GM12892 (cell line): ENCODE measurements around the gene KPNB1.
"Not testable (repeated sequence)": the region's sequence is repeated elsewhere in the genome, so short reads cannot be mapped to it uniquely, and the experiment has no call there.

ENCODE experiments used
- DNase-seq: peaks from one replicate; pipeline ENCODE4 v3.0.0; 2011; ENCODE audit not compliant: insufficient read length
- FAIRE-seq: peaks from 2 replicates; lab custom pipeline; 2011; peaks lifted over from hg19 to GRCh38; lab: Jason Lieb, UNC
- POLR2A ChIP-seq: IDR thresholded peaks from 2 replicates; pipeline ENCODE4 v1.6.1; 2011; ENCODE audit warnings: low read depth, low read length, control low read depth
- POLR2AphosphoS5 ChIP-seq: IDR thresholded peaks from 2 replicates; pipeline ENCODE4 v1.6.1; 2011; ENCODE audit warnings: low read depth, low read length, control low read depth
- TAF1 ChIP-seq: IDR thresholded peaks from 2 replicates; pipeline ENCODE4 v1.6.1; 2011; ENCODE audit warnings: low read depth, mild to moderate bottlenecking, control low read depth, low read length, borderline replicate concordance

KPNB1 gene

DNA sequence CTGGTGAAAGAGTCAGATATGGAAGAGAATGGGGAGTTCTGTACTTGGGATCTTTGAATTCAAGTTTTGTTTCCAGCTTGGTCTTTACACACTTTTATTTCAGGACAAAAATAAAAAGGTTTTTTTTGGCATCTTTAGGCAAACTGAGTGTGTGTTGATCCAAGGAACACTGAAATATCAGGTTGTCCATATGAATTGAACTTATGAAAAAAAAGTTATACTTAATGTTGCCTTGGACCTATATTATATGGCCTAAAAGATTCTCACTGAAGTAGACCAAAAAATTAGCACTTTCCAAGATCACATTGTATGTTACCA is 14.9 kb downstream of the KPNB1 start:
- no peak for TF ChIP-seq POLR2AphosphoS5
- TF ChIP-seq POLR2A, result no peak
- no peak for TF ChIP-seq TAF1
- DNase-seq (no peak), FAIRE-seq (no peak)

DNA sequence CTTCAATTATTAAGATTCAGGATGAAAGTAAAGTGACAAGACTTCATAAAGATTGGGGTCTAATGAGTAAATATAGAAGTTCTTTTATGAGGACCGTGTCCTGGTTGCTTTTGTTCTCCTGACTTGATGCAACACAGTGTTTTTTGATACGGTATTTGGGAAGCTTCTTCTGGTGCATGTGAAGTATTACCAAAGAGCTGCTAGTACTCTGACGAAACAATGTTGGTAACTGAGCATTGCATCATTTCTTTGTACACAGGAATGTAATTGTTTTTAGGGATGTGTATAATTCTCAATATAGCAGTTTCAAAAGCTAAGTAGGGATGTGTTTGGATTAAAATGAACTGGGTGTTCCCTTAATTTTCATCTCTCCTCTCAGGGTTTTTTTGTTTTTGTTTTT is 15.9 kb downstream of the KPNB1 start:
- DNase-seq, result no peak
- no peak for TF ChIP-seq TAF1
- no peak for TF ChIP-seq POLR2A
- TF ChIP-seq POLR2AphosphoS5, result no peak
- no peak for FAIRE-seq

DNA sequence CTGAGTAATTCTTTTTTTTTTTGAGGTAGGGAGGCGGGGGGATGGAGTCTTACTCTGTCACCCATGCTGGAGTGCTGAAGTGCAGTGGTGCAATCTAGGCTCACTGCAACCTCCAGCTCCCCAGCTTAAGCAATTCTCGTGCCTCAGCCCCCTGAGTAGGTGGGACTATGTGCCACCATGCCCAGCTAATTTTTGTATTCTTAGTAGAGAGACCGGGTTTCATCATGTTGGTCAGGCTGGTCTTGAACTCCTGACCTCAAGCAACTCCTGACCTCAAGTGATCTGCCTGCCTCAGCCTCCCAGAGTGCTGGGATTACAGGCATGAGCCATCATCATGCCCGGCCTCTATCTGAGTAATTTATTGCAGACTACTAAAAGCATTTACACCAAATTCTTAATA is 19.4 kb downstream of the KPNB1 start:
- FAIRE-seq, result no peak
- no peak for DNase-seq
- TF ChIP-seq TAF1, result no peak
- 0 out of 2 replicates have a peak, but pooled peaks have one; percentile 10 for TF ChIP-seq POLR2AphosphoS5
- 0 out of 2 replicates have a peak, but pooled peaks have one; percentile 17 for TF ChIP-seq POLR2A

DNA sequence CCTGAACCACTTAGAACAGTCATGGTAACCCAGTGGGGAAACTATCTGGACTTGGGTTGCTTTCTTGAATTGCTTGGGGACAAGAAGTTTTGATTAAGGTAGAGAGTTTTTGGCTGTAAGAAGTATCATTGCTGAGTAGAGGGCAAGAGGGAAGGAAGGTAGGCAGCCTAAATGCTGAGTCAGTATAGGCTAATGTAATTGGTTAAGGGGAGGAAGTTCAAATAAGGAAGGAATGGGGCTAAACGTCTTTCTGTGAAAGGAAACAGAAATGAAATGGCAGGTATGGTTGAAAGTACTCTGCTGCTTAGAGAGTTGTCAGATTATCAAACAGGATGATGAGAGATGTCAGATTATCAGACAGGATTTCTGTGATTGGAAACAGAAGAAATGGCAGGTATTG is 20.3 kb downstream of the KPNB1 start:
- no peak for DNase-seq
- TF ChIP-seq POLR2AphosphoS5 (no peak), TAF1 (no peak), POLR2A (no peak)
- FAIRE-seq, result no peak

DNA sequence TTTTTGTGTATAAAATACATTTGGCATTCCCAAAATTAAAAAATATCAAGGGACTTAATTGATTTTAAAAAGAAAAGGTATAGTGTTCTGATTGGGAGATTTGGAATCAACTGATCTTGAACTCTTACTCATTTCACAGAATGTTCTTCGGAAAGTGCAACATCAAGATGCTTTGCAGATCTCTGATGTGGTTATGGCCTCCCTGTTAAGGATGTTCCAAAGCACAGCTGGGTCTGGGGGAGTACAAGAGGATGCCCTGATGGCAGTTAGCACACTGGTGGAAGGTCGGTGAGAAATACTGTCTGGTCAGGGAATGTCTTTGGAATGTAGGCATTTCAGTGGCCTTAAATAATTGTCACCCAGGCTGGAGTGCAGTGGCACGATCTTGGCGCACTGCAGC is 24.8 kb downstream of the KPNB1 start:
- no peak; the same call in 1 of the 2 replicates for TF ChIP-seq POLR2AphosphoS5
- no peak for TF ChIP-seq POLR2A
- TF ChIP-seq TAF1, result no peak
- DNase-seq (no peak), FAIRE-seq (no peak)

DNA sequence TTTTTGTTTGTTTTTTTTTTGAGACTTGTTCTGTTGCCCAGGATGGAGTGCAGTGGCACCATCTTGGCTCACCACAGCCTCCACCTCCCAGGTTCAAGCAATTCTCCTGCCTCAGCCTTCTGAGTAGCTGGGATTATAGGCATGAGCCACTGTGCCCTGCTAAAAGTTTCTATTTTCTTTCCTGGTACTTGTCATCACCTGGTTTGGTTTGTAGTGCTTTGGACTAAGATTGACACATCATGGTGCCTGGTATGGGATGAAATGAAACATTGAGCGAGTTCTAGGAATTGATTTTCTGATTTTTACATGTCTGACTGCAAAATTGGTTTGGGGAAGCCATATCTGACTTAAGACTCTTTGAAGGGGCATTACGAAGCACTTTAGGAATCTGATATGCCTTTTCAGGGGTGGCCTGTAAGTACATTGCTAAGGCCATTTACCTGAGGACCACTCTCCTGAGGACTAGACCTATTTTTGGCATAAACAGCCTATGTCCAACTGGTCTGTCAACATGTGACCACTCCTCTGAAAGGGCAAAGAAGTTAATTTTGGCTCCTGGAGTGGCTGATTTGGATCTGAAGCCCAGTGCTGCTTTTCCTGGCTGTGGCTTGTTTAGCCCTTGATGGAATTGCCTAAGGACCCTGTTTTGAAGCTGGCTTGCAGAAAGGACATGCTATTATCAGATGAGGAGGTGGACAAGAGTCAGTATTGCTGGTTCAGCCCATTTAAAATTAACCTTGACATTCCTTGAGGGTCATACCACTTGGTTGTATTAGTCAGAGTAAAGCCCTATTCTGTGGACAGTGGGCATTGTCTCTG is 25.9 kb downstream of the KPNB1 start:
- DNase-seq (no peak), FAIRE-seq (no peak)
- TF ChIP-seq POLR2AphosphoS5, result no peak
- TF ChIP-seq TAF1, result no peak
- TF ChIP-seq POLR2A, result no peak; the same call in 1 of the 2 replicates

DNA sequence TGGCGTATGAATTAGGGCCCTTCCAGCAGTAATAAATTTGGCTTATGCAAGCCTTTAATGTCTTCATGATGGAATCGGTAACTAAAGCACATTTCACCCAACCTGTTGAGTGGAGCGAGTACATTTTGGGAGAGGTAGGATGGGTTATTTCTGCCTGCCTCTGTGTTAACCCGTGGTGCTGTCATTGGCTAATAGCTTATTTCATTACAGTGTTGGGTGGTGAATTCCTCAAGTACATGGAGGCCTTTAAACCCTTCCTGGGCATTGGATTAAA is 26.4 kb downstream of the KPNB1 start:
- DNase-seq, result no peak
- no peak for FAIRE-seq
- peak; percentile 40; the same call in 1 of the 2 replicates for TF ChIP-seq POLR2AphosphoS5
- TF ChIP-seq TAF1, result no peak

DNA sequence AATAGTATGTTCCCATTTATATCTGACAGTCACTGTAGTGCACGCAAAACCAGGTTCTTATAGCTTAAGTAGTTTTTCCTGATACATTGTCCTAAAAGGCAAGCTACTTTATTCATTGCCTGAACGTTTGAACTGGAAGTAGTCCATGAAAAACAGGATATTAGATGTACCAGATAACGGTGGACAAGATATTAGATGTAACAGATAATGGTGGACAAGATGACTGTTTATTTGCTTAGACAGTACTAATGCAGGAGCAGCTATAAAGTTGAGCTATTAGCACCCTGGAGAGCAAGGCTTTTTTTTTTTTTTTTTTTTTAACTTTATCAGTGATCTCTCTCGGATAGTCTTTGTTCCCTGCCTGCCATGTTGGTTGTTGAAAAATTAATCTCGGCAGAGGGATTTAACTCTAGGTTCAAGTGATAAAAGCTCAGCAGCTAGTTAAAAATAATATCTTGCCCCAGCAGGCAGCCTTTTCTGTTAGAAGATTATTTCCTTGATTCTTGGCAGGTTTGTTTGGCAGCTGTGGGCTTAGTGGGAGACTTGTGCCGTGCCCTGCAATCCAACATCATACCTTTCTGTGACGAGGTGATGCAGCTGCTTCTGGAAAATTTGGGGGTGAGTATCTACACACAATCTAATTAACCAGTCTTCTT is 26.9 kb downstream of the KPNB1 start:
- no peak for DNase-seq
- TF ChIP-seq POLR2AphosphoS5 (no peak), TAF1 (no peak), POLR2A (no peak)
- FAIRE-seq, result no peak

DNA sequence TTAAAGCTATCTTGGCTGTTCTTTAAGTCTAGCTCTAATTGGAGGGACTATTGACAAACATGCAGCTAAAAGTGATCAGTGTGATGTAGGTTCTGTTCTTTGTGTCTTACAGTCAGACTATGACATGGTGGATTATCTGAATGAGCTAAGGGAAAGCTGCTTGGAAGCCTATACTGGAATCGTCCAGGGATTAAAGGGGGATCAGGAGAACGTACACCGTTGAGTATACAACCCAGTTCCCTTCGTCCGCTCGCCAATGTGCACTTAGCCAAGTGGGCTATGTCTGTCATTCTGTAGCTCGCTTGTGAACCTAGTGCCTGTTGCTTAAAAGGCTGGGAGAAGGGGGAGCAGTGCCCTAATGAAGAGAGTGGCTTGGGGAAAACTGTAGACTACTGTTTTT is 28.5 kb downstream of the KPNB1 start:
- TF ChIP-seq POLR2AphosphoS5, result peak; percentile 40; the same call in 1 of the 2 replicates
- TF ChIP-seq TAF1, result no peak
- DNase-seq (no peak), FAIRE-seq (no peak)

DNA sequence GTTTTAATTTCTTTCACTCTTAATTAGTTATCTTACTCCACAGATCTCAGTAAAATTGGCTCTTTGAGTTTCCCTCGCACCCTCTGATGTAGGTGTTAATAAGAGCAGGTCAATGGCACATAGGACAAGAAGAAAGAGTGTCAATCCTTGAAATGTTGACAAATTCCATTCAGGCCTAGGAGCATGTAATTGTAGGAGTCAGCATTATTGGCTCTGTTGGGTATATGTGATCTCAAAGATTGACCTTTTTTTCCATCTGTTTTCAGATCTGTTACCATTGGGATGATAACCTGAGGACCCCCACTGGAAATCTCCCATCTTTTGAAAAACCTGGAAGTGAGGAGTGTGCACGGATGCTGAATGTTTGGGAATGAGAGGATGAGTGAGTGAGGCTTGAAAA is 32.4 kb downstream of the KPNB1 start:
- TF ChIP-seq TAF1, result no peak
- TF ChIP-seq POLR2AphosphoS5, result no peak
- TF ChIP-seq POLR2A, result no peak
- DNase-seq (no peak), FAIRE-seq (peak; percentile 48)

DNA sequence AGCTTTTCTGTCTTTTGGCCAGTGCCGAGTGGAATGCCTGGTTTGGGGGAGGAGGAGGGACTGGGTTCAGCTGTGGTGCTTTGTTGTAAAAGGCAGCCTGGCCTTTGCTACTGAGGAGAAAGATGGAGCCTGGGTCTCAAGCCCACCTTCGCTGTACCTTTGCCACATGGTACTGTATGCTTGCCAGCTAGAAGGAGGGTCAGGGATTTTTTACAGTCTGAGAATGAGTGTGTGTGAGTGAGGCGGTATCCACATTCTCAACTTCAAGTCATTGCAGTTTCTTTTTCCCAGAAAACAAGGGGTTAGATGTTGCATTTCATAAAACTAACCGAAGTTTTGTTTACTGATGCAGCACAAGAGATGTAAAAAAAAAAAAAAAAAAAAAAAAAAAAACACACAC is 33.0 kb downstream of the KPNB1 start:
- DNase-seq, FAIRE-seq: not testable (repeated sequence)

DNA sequence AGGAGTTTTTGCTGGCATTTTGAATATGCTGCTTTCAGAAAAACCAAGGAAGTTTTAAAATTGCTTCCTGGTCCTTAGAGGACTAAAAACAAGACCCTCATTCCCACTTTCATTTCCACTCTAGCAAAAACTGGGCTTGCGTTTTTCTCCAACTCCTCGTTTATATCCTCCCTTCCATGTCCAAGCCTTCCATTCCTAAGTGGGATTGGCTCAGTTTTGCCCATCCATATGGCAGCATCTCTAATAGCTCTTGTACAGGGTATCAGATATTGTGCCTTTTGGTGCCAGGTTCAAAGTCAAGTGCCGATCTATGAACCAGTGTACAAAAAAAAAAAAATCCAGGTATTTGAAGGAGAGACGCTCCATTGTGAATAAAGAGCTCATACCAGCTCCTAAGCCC is 34.3 kb downstream of the KPNB1 start:
- DNase-seq (no peak), FAIRE-seq (no peak)
- TF ChIP-seq TAF1 (no peak), POLR2A (peak; percentile 64)
